H1 (cell line): ENCODE data around the gene ABLIM1. TPM values are rescaled to one million over a fixed set of nuclear protein-coding genes. Genes with fewer than 3 reads are reported as not detected.

ENCODE experiments used
- CHD2 ChIP-seq: IDR thresholded peaks from 2 replicates; pipeline ENCODE4 v1.6.1; 2012; ENCODE audit warnings: low read length, improper control_type of control experiment
- CTCF ChIP-seq, 3 experiments: IDR thresholded peaks; 1 replicate in 2 of 3; 2 replicates in 1 of 3; pipeline versions ENCODE4 v1.5.1 to v1.6.1; 2011; ENCODE audit warnings: low read length in 3 of 3, mild to moderate bottlenecking in 3 of 3, inconsistent platforms in 2 of 3, low read depth in 1 of 3, moderate library complexity in 1 of 3; ENCODE audit not compliant: insufficient read depth in 1 of 3; ENCODE audit errors: control extremely low read depth in 1 of 3
- KDM5A ChIP-seq: fragments of 200-600 bp; IDR thresholded peaks from 2 replicates; pipeline ENCODE4 v1.7.1; 2012; ENCODE audit warnings: mild to moderate bottlenecking, low read length, inconsistent platforms, mixed read lengths
- PHF8 ChIP-seq: fragments of 200-600 bp; sonication (generic); conservative IDR thresholded peaks from 2 replicates; pipeline ENCODE4 v1.7.1; 2012; ENCODE audit warnings: low read depth, mild to moderate bottlenecking, inconsistent platforms, low read length, moderate library complexity
- SIN3A ChIP-seq, 2 experiments: IDR thresholded peaks in 1 of 2; conservative IDR thresholded peaks in 1 of 2; 2 replicates each; pipeline ENCODE4 v1.6.1; 2011 to 2012; ENCODE audit warnings: low read length in 2 of 2, improper control_type of control experiment in 1 of 2, low read depth in 1 of 2, mild to moderate bottlenecking in 1 of 2
- polyA plus RNA-seq, 7 experiments: library from polyadenylated mRNA; depleted of rRNA in 3 of 7; stranded (reverse) in 5 of 7; unstranded in 2 of 7; fragments of >200 nt in 5 of 7; fragments of 200-250 nt in 2 of 7; gene quantifications; 1 replicate in 5 of 7; 2 replicates in 1 of 7; 4 replicates in 1 of 7; pipeline versions ENCODE4 v1.2.1 to v1.2.3, GENCODE V29; 2011 to 2013; ENCODE audit warnings: missing spikeins in 2 of 7, mixed read lengths in 2 of 7
- total RNA-seq: library from RNA; stranded (reverse); fragmentation: NEBNext Ultra II Directional; extraction: Animal tissue kit (Norgen Biotek cat#: 25700); gene quantifications from 2 replicates; pipeline ENCODE4 v1.2.1, GENCODE V29; 2021

Gene ABLIM1
- total and polyA plus RNA-seq, 2 of the 8 experiments (the other 6 are each of a cell fraction or from before 2014, with no cell fraction given), result 51.2 to 51.7 TPM

- TF ChIP-seq SIN3A (conservative IDR thresholded peaks at IDR 0.05 in 1 of 2, IDR thresholded peaks at IDR 0.05 in 1 of 2; ENCODE audit: low read depth in 1 of 2, low read length in 2 of 2) (no peak), PHF8 (no peak), CTCF (IDR thresholded peaks at IDR 0.05; ENCODE audit: control extremely low read depth in 1 of 3, insufficient read depth in 1 of 3, low read depth in 1 of 3, low read length in 3 of 3) (no peak), KDM5A (no peak), CHD2 (no peak)
These were observed 226.5 kb downstream of the ABLIM1 start (continued) for GRCh38 chr10:114431414-114432135.
